ENCODE results near the gene NCAM1.

NCAM1 gene

DNA sequence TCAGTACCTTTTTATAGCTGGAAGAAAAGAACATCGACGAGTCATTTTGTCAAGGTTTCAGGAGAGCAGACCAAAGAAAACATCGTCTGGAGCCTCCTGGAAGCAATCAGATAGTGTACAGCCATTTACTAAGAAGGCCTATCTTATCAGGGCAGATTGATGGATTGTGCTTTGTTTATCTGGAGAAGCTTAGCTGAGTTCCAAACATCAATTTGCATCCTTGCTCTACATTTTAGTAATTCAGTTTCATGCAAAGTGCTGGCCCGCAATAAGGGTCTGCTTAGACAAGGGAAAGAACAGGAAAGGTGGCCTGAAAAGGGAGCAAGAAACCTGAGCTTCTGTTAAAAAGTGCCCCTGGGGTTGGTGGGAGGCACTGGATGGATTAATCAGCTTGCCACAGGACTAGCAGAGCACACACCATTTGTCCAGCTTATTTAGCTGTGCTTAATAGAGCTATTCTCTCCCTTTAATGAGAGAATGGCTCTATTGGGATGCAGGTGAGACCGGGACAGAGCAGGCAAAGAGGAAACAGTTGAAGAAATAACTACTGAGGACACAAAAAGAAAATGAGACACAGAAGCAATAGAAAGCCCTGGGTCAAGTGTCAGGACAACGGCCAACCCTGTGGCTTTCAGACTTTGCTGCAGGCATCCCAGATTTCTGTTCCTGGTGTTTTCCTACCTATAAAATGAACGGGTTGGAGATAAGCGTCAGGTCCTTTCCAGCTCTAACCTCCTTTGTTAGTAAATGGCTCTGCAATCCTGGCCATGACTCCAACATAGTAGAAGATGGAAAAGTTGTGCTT, 231.1 kb downstream of the NCAM1 start:
- H3K9ac ChIP-seq (ENCODE audit: low read length) = no peak overlapping the region

DNA sequence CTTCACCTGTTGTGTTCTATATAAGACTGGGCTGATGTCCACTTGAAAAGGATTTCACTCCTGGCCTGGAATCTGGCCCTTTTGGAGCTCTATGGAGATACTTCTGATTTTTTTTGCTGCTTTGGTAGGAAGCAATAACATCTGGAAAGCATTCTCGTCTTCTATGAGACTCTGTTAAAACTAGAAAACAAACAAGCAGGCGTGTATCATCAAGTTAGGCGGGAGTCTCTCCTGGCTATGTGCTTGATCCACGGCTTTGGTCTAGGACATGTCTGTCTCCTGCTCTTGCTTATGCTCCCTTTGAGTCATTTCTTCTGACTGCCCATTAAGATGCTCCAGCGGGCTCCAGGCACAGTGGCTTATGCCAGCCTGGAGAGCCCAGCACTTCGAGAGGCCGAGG, 231.8 kb downstream of the NCAM1 start:
- no peaks in the 10 kb centered on the region for H3K4me1 ChIP-seq (ENCODE audit: control insufficient read depth, insufficient read depth, low read length)
- H3K9me3 ChIP-seq (ENCODE audit: control insufficient read depth, low read length) = no peaks in the 10 kb centered on the region
- no peak overlapping the region for H3K4me3 ChIP-seq (ENCODE audit: low read length)
- H3K27me3 ChIP-seq (ENCODE audit: control insufficient read depth, insufficient read depth, low read length) = no peaks in the 10 kb centered on the region
- no peaks in the 10 kb centered on the region for H3K36me3 ChIP-seq (ENCODE audit: control insufficient read depth, insufficient read depth, low read length)
- no peak overlapping the region for H3K9ac ChIP-seq (ENCODE audit: low read length)

More for the DNA sequence above, 231.1 kb downstream of the NCAM1 start:
- H3K9me3 ChIP-seq (ENCODE audit: control insufficient read depth, low read length) = no peaks in the 10 kb centered on the region
- no peaks in the 10 kb centered on the region for H3K36me3 ChIP-seq (ENCODE audit: control insufficient read depth, insufficient read depth, low read length)
- H3K27me3 ChIP-seq (ENCODE audit: control insufficient read depth, insufficient read depth, low read length) = no peaks in the 10 kb centered on the region
- H3K4me1 ChIP-seq (ENCODE audit: control insufficient read depth, insufficient read depth, low read length) = no peaks in the 10 kb centered on the region
- no peak overlapping the region for H3K4me3 ChIP-seq (ENCODE audit: low read length)

DNA sequence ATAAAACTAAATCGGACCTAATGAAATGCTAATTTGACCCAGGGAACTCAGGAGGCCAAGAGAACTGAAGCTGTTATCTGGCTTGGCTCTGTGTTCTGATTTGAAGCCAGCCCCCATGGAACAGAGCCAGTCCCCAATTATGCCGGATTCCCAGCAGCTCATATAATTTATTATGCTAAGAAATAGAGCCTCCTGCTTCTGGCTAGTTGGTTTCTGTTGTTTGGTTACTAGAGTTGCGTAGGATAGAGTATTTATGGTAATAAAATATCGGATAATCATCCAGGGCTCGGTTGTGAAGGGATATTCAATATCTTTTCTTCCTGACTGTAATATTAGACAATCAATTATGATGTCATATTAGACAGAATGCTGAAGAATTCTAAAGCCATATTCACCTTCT, 232.7 kb downstream of the NCAM1 start:
- Histone ChIP-seq H3K9me3 (ENCODE audit: control insufficient read depth, low read length) (no peaks in the 10 kb centered on the region), H3K27me3 (ENCODE audit: control insufficient read depth, insufficient read depth, low read length) (no peaks in the 10 kb centered on the region), H3K36me3 (ENCODE audit: control insufficient read depth, insufficient read depth, low read length) (no peaks in the 10 kb centered on the region), H3K4me1 (ENCODE audit: control insufficient read depth, insufficient read depth, low read length) (no peaks in the 10 kb centered on the region), H3K9ac (ENCODE audit: low read length) (no peak overlapping the region), H3K4me3 (ENCODE audit: low read length) (no peak overlapping the region)

DNA sequence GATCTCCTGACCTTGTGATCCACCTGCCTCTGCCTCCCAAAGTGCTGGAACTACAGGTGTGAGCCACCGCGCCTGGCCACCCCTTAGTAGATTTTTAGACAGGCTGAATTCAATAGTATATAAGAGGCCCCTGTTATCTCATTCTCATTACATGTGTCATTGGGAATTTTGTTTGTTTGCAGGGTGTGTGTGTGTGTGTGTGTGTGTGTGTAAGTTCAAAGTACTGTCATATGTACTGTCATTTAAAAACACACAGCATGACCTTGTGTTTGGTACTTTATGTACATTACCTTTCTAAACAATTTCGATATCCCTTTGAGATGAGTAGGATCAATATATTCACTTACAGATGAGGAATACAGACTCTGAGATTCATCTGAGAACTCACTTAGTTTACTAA, 234.5 kb downstream of the NCAM1 start:
- H3K9ac ChIP-seq (ENCODE audit: low read length) = no peak overlapping the region
- no peak overlapping the region for H3K4me3 ChIP-seq (ENCODE audit: low read length)
- no peaks in the 10 kb centered on the region for H3K4me1 ChIP-seq (ENCODE audit: control insufficient read depth, insufficient read depth, low read length)
- no peaks in the 10 kb centered on the region for H3K36me3 ChIP-seq (ENCODE audit: control insufficient read depth, insufficient read depth, low read length)
- H3K9me3 ChIP-seq (ENCODE audit: control insufficient read depth, low read length) = no peaks in the 10 kb centered on the region
- H3K27me3 ChIP-seq (ENCODE audit: control insufficient read depth, insufficient read depth, low read length) = no peaks in the 10 kb centered on the region

DNA sequence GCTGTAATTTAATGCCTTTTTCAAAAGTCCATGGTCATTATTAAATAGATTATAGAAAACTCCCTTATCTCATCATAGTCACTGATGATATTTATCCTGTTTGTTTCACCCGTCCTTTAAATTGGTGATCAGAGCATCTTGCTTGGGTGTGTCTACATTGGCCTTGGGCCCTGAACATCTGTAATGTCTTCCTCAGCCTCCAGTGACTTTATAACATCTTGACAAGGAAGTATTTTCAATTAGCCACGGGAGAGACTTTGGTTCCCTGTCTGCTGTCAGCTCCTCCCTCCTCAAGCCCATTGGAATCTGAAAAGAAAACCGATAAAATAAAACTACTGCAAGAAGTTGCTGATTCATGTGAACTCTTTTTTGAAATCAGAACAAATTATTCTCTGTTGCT, 236.2 kb downstream of the NCAM1 start:
- no peaks in the 10 kb centered on the region for H3K4me1 ChIP-seq (ENCODE audit: control insufficient read depth, insufficient read depth, low read length)
- H3K36me3 ChIP-seq (ENCODE audit: control insufficient read depth, insufficient read depth, low read length) = no peaks in the 10 kb centered on the region
- H3K9ac ChIP-seq (ENCODE audit: low read length) = no peak overlapping the region
- H3K9me3 ChIP-seq (ENCODE audit: control insufficient read depth, low read length) = no peaks in the 10 kb centered on the region
- H3K4me3 ChIP-seq (ENCODE audit: low read length) = no peak overlapping the region
- H3K27me3 ChIP-seq (ENCODE audit: control insufficient read depth, insufficient read depth, low read length) = no peaks in the 10 kb centered on the region

DNA sequence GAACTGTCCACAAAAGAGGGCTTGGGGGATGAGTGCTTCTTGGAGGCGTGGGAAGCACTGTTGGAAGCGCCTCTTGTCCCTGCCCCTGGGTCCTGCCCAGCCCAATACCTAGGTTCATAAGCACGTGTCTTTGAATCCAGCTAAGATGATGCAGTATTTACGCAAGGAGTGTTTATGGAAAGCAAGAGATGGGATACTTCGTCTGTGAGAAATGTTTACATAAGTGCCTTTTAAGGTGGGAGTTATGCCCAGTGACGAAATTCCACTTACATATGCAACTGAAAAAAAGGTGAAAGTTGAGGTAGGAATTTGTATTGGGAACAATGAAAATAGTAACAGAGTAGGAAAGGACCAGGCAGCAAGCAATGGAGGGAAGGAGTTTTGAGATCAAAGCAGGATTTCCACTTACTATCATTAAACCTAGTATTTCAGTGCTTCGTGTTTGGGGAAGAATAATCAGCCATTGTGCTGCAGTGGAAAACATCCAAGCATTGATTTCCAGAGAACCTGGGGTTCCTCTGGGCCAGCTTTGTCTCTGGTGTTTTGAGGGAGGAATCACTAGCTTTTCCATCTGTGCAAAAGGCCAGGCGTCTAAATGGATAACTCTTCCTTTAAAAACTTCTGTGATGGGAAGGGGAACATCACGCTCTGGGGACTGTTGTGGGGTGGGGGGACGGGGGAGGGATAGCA, 237.9 kb downstream of the NCAM1 start:
- no peaks in the 10 kb centered on the region for H3K36me3 ChIP-seq (ENCODE audit: control insufficient read depth, insufficient read depth, low read length)
- no peak overlapping the region for H3K4me3 ChIP-seq (ENCODE audit: low read length)
- no peak overlapping the region for H3K9ac ChIP-seq (ENCODE audit: low read length)
- no peaks in the 10 kb centered on the region for H3K9me3 ChIP-seq (ENCODE audit: control insufficient read depth, low read length)
- no peaks in the 10 kb centered on the region for H3K4me1 ChIP-seq (ENCODE audit: control insufficient read depth, insufficient read depth, low read length)
- no peaks in the 10 kb centered on the region for H3K27me3 ChIP-seq (ENCODE audit: control insufficient read depth, insufficient read depth, low read length)

DNA sequence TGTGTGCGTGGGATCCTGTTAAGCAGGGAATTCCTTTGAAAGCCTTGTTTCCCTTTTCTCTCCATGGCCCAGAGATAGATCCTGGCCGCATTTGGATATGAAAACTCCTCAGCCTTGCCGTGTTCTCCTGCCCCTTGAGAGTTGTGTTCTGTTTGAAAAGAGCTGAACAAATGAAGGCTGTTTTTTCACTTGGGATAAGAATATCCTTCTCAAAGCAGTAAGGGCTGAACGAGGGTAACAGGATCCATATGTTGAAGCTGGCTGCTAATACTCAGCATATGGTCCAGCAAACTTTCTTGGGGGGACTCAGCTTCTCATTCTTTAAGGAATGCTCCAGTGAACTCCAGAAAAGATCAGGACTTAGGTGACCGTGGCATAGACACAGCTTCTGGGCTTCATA, 238.6 kb downstream of the NCAM1 start:
- Histone ChIP-seq H3K4me1 (ENCODE audit: control insufficient read depth, insufficient read depth, low read length) (no peaks in the 10 kb centered on the region), H3K27me3 (ENCODE audit: control insufficient read depth, insufficient read depth, low read length) (no peaks in the 10 kb centered on the region), H3K36me3 (ENCODE audit: control insufficient read depth, insufficient read depth, low read length) (no peaks in the 10 kb centered on the region), H3K9ac (ENCODE audit: low read length) (no peak overlapping the region), H3K9me3 (ENCODE audit: control insufficient read depth, low read length) (no peaks in the 10 kb centered on the region), H3K4me3 (ENCODE audit: low read length) (no peak overlapping the region)

DNA sequence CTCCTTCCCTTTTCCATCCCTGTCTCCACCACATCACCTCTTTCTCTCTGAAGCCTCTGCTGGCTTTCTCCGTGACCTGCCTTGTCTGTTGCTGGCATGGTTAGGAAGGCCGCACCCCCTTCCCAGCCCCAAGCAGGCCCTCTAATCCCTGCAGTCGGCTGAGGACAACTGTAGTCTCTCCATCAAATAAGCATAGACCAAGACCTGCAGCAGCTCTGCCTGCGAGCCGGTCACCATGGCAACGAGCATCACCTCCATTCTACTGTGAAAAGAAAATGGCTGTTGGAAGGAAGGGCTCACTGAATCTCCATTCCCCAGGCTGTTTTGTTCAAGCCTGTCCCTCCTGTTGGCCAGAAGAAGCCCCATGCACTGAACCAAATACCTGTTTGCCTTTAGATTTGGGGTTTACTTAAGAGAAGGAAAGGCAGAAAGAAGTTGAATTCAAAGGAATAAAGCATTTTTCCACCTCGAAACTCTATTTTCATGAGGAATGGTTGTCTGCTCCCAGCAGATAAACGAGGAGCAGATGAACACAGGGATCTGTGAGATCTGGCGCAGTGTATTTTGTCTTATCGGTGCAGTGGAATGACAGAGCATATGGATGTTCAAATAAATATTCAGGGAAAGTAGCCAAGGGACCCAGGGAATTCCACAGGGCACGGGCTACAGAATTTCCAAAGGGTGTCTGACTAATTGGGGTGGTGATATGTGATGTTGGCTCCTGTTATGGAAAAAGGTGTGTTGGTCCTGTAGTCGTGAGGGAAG, 240.0 kb downstream of the NCAM1 start:
- no peaks in the 10 kb centered on the region for H3K36me3 ChIP-seq (ENCODE audit: control insufficient read depth, insufficient read depth, low read length)
- no peaks in the 10 kb centered on the region for H3K27me3 ChIP-seq (ENCODE audit: control insufficient read depth, insufficient read depth, low read length)
- no peak overlapping the region for H3K9ac ChIP-seq (ENCODE audit: low read length)
- no peaks in the 10 kb centered on the region for H3K4me1 ChIP-seq (ENCODE audit: control insufficient read depth, insufficient read depth, low read length)
- H3K4me3 ChIP-seq (ENCODE audit: low read length) = no peak overlapping the region
- H3K9me3 ChIP-seq (ENCODE audit: control insufficient read depth, low read length) = no peaks in the 10 kb centered on the region

DNA sequence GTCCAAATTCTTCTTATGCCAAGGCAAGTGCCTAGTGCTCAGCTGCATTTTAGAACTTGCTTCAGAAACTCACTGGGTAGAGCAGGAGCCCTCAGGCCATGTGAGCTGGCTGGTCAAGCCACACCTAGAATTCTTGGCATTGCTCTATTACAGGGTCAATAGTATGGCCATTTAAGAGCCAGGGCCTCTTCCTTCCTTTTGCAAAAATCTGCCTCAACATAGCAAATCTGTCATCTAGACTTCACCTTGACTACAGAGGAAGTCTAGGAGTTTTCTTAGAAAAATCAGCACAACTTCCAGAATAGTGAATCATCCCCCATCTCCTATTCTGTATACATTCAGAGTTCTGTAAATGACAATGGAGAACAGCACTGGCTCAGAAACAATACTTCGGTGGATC, 241.2 kb downstream of the NCAM1 start:
- Histone ChIP-seq H3K9ac (ENCODE audit: low read length) (no peak overlapping the region), H3K36me3 (ENCODE audit: control insufficient read depth, insufficient read depth, low read length) (no peaks in the 10 kb centered on the region), H3K9me3 (ENCODE audit: control insufficient read depth, low read length) (no peaks in the 10 kb centered on the region), H3K4me3 (ENCODE audit: low read length) (no peak overlapping the region), H3K27me3 (ENCODE audit: control insufficient read depth, insufficient read depth, low read length) (no peaks in the 10 kb centered on the region), H3K4me1 (ENCODE audit: control insufficient read depth, insufficient read depth, low read length) (no peaks in the 10 kb centered on the region)

DNA sequence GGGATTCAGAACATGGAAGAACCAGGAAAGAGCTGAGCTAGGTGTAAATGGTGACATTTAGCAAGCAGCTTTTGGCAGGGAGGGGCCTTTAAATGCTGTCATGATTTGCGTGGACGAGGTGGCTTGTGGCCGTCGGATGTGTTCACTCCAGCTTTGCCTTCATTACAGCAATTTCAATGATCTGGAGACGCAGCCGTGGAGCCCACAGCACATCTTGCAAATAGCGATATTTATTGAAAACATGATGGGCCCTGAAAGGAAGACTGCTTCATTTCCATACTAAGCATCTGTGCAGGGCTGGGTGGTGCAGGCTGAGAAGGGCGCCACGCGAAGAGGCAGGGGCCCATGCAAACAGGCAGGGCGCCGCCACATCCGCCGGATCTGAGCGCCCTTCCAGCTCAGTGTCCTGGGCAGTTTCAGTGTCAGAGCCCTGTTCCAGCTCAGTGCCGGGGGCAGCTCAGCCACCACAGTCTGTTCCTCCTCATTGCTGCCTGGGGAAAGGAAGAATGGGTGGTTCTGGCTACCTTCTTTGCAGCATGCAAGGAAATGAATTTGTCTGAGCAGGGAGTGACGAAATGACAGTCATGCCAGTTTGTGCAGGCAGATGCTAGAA, 242.0 kb downstream of the NCAM1 start:
- Histone ChIP-seq H3K4me1 (ENCODE audit: control insufficient read depth, insufficient read depth, low read length) (no peaks in the 10 kb centered on the region), H3K4me3 (ENCODE audit: low read length) (no peak overlapping the region), H3K36me3 (ENCODE audit: control insufficient read depth, insufficient read depth, low read length) (no peaks in the 10 kb centered on the region), H3K27me3 (ENCODE audit: control insufficient read depth, insufficient read depth, low read length) (no peaks in the 10 kb centered on the region), H3K9ac (ENCODE audit: low read length) (no peak overlapping the region), H3K9me3 (ENCODE audit: control insufficient read depth, low read length) (no peaks in the 10 kb centered on the region)

DNA sequence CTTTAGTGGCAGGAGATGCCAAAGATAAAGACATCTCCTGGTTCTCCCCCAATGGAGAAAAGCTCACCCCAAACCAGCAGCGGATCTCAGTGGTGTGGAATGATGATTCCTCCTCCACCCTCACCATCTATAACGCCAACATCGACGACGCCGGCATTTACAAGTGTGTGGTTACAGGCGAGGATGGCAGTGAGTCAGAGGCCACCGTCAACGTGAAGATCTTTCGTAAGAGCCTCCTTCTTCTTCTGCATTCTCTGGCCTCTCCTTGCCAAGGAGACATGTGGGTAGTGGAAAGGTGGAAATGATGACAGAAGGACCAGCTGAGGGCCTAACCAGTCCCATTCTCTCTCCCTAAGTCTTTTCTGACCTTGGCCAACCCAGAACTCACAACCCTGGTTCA, 243.1 kb downstream of the NCAM1 start:
- Histone ChIP-seq H3K4me3 (ENCODE audit: low read length) (no peak overlapping the region), H3K9ac (ENCODE audit: low read length) (no peak overlapping the region), H3K36me3 (ENCODE audit: control insufficient read depth, insufficient read depth, low read length) (no peaks in the 10 kb centered on the region), H3K9me3 (ENCODE audit: control insufficient read depth, low read length) (no peaks in the 10 kb centered on the region), H3K4me1 (ENCODE audit: control insufficient read depth, insufficient read depth, low read length) (no peaks in the 10 kb centered on the region), H3K27me3 (ENCODE audit: control insufficient read depth, insufficient read depth, low read length) (no peaks in the 10 kb centered on the region)

DNA sequence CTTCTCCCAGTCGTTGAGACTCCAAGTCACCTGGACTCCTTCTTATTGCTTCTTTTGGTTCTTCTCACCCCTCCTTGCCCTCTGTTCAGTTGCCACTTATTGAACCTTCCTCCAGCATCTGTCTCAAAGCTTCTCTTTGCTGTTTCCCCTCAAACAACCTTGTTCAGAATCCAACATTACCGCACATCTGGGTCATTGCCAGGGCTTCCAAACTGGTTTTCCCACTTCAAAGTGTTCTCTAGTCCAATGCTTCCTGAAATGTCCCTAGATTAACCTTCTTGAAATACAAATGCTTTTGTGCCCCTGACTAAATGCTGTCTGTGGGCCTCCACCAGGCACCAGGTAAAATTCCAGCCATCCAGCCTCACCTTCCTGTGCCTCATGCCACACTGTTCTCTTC, 252.3 kb downstream of the NCAM1 start:
- Histone ChIP-seq H3K9me3 (ENCODE audit: control insufficient read depth, low read length) (no peaks in the 10 kb centered on the region), H3K27me3 (ENCODE audit: control insufficient read depth, insufficient read depth, low read length) (no peaks in the 10 kb centered on the region), H3K9ac (ENCODE audit: low read length) (no peak overlapping the region), H3K4me1 (ENCODE audit: control insufficient read depth, insufficient read depth, low read length) (no peaks in the 10 kb centered on the region), H3K36me3 (ENCODE audit: control insufficient read depth, insufficient read depth, low read length) (no peaks in the 10 kb centered on the region), H3K4me3 (ENCODE audit: low read length) (no peak overlapping the region)

All from mucosa of stomach (tissue), 1 donor.